ENCODE measurements around the gene RNF186.

DNA sequence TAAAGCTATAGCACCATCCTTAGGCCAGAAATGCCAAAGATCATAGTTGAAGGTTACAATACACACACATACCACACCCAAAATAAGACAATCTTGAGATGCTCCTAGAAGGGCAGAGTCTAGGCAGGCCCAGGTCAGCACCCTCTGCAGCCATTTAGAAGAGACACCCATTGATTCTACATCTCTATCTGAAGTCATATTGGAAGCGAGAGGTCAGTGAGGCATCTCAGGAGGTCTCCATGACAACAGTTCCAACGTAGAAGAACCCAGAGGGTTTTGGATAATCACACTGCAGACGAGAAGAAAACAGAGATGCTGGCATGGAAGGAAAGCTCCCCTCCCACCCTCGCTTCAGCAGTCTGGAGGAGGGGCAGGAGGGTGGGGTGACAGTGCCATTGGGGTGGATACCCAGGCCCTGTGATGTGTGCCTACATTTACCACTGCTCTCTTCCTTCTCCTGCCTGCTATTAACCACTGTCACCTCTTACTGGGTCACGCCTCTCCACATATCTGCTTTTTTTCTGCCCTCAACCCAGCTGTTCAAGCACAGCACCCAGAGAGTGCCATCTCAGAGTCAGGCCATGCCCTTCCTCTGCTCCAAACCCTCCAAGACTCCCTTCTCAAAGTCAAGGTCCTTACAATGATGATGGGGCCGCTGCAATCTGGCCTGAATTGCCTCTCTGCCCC lies 21.6 kb downstream of the RNF186 start:
- TF ChIP-seq POLR2A (IDR thresholded peaks at IDR 0.05) (no peak), CTCF (IDR thresholded peaks at IDR 0.05) (no peak), EP300 (IDR thresholded peaks at IDR 0.05) (no peak)

Measured in tibial nerve (tissue), 4 donors.